ENCODE results near the gene KNOP1.

DNA sequence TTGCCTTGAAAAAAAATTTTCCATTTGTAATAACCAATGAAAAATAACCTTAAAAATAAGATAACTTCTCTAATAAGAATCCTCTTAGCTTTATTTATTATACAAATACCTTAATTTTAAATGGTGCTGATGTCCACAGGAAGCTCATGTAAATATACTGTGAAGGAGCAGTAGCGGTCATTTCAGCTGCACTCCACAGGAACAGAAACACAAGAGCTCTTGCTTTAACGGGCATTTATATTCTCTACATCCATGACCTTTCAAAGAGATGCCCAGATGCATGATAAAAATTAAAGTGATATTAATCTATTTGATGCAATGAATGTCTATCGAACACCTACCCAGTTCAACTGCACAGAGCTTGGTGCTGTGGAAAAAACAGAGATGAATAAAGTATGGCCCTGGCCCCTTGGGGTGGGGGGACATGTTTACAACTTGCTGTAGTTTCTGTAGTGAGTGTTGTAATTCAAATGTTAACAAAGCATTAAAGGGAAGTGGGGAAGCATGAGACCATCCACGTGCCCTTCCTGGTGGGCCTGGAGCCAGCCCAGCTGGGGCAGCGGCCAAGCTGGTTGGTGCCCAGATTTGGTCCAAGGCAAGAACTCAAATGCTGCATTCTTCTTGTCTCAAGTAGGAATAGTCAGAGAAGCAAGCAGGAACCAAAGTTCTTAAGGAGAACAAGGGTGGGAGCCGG lies 48.0 kb upstream of the KNOP1 start:
- TF ChIP-seq, protein P1, sequence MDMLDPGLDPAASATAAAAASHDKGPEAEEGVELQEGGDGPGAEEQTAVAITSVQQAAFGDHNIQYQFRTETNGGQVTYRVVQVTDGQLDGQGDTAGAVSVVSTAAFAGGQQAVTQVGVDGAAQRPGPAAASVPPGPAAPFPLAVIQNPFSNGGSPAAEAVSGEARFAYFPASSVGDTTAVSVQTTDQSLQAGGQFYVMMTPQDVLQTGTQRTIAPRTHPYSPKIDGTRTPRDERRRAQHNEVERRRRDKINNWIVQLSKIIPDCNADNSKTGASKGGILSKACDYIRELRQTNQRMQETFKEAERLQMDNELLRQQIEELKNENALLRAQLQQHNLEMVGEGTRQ (IDR thresholded peaks at IDR 0.05; ENCODE audit: low read depth, low read length) = no peak
- TF ChIP-seq SMC3 (IDR thresholded peaks at IDR 0.05; ENCODE audit: low read depth, low read length) = no peak
- TF ChIP-seq, protein P2, sequence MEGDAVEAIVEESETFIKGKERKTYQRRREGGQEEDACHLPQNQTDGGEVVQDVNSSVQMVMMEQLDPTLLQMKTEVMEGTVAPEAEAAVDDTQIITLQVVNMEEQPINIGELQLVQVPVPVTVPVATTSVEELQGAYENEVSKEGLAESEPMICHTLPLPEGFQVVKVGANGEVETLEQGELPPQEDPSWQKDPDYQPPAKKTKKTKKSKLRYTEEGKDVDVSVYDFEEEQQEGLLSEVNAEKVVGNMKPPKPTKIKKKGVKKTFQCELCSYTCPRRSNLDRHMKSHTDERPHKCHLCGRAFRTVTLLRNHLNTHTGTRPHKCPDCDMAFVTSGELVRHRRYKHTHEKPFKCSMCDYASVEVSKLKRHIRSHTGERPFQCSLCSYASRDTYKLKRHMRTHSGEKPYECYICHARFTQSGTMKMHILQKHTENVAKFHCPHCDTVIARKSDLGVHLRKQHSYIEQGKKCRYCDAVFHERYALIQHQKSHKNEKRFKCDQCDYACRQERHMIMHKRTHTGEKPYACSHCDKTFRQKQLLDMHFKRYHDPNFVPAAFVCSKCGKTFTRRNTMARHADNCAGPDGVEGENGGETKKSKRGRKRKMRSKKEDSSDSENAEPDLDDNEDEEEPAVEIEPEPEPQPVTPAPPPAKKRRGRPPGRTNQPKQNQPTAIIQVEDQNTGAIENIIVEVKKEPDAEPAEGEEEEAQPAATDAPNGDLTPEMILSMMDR (conservative IDR thresholded peaks at IDR 0.05; ENCODE audit: low read depth, low read length) = no peak
